ENCODE measurements around the gene KCNA5. TPM values are rescaled to one million over a fixed set of nuclear protein-coding genes. Genes with fewer than 3 reads are reported as not detected.

Gene KCNA5
- total and polyA plus RNA-seq, 2 of the 13 experiments (the other 11 are each of a cell fraction or from before 2014, with no cell fraction given): not detected

DNA sequence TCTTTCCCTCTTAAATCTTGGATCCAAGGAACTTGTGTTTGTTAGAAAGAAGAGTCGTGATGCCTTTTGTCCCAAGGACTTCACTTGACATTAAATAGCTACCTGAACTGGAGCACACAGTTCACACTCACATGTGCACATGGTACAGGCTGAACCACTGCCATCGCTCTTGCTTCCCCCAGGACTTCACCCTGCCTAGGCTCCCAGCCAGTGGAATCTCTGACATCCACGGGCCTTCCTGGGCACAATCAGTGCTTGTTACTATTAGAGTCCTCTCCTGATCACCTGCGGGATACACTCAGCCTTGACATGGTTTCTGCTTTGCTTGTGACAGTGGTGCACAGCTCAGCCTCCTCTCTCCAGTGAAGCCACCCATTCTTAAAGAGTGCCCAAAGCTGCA is 49.1 kb upstream of the KCNA5 start:
- DNase-seq (ENCODE audit: low spot score): no peak
- H3K4me2 ChIP-seq (ENCODE audit: low read depth, low read length): no peak overlapping the region
- H3K27me3 ChIP-seq (ENCODE audit: control insufficient read depth in 1 of 2, insufficient read depth in 2 of 2, low read length in 2 of 2): peaks cover 1 to 3% of the 10 kb centered on the region in 2 experiments; a peak in 1 of 5 replicates
- no peak for TF ChIP-seq SRY (CRISPR knock-in tag; IDR thresholded peaks at IDR 0.05)
- no peak for TF ChIP-seq TCF7 (IDR thresholded peaks at IDR 0.05; ENCODE audit: low read depth)
- TF ChIP-seq CHCHD3 (CRISPR knock-in tag; IDR thresholded peaks at IDR 0.05): no peak
- no peak for TF ChIP-seq ZFX (CRISPR knock-in tag; IDR thresholded peaks at IDR 0.05; ENCODE audit: low read depth)
- no peak for TF ChIP-seq GATA4 (IDR thresholded peaks at IDR 0.05; ENCODE audit: borderline replicate concordance, low read depth)
- no peak for TF ChIP-seq ZSCAN12 (CRISPR knock-in tag; IDR thresholded peaks at IDR 0.05)
- no peak for TF ChIP-seq ZNF331 (CRISPR knock-in tag; IDR thresholded peaks at IDR 0.05)
- TF ChIP-seq, protein P1, sequence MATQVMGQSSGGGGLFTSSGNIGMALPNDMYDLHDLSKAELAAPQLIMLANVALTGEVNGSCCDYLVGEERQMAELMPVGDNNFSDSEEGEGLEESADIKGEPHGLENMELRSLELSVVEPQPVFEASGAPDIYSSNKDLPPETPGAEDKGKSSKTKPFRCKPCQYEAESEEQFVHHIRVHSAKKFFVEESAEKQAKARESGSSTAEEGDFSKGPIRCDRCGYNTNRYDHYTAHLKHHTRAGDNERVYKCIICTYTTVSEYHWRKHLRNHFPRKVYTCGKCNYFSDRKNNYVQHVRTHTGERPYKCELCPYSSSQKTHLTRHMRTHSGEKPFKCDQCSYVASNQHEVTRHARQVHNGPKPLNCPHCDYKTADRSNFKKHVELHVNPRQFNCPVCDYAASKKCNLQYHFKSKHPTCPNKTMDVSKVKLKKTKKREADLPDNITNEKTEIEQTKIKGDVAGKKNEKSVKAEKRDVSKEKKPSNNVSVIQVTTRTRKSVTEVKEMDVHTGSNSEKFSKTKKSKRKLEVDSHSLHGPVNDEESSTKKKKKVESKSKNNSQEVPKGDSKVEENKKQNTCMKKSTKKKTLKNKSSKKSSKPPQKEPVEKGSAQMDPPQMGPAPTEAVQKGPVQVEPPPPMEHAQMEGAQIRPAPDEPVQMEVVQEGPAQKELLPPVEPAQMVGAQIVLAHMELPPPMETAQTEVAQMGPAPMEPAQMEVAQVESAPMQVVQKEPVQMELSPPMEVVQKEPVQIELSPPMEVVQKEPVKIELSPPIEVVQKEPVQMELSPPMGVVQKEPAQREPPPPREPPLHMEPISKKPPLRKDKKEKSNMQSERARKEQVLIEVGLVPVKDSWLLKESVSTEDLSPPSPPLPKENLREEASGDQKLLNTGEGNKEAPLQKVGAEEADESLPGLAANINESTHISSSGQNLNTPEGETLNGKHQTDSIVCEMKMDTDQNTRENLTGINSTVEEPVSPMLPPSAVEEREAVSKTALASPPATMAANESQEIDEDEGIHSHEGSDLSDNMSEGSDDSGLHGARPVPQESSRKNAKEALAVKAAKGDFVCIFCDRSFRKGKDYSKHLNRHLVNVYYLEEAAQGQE (IDR thresholded peaks at IDR 0.05; ENCODE audit: borderline replicate concordance in 1 of 2, low read depth in 1 of 2, low read length in 2 of 2): no peak
- TF ChIP-seq SP140L (CRISPR knock-in tag; IDR thresholded peaks at IDR 0.05; ENCODE audit: borderline replicate concordance): no peak
- no peak for TF ChIP-seq ZC3H13 (CRISPR knock-in tag; IDR thresholded peaks at IDR 0.05)
- TF ChIP-seq SAP130 (CRISPR knock-in tag; IDR thresholded peaks at IDR 0.05; ENCODE audit: low read depth): no peak
- H3K4me3 ChIP-seq (replicated peaks in 1 of 3; ENCODE audit: insufficient read depth in 1 of 3, low read depth in 2 of 3, low read length in 3 of 3): no peak overlapping the region
- no peaks in the 10 kb centered on the region for H3K9me3 ChIP-seq (ENCODE audit: low read length)
- no peaks in the 10 kb centered on the region for H4K20me1 ChIP-seq (ENCODE audit: insufficient read depth, low read length)
- H3K27ac ChIP-seq (ENCODE audit: extremely low read length, insufficient read depth, low read length): no peak overlapping the region
- POLR2A ChIA-PET: no interaction called here
- no peak for ATAC-seq
- H3K4me1 ChIP-seq (ENCODE audit: insufficient read depth, low read length): no peaks in the 10 kb centered on the region
- BruUV-seq (replicated peaks): no TSS peak
- no peak overlapping the region for H3K9ac ChIP-seq (ENCODE audit: insufficient read depth, low read depth, low read length)
- 0% methylated on average over 2 of the region's 4 CpGs for WGBS (ENCODE audit: low lambda C conversion rate)
- no peaks in the 10 kb centered on the region for H3K36me3 ChIP-seq (replicated peaks in 1 of 2; ENCODE audit: control insufficient read depth in 1 of 2, insufficient read depth in 2 of 2, low read length in 2 of 2)
- H2AFZ ChIP-seq (ENCODE audit: low read length): no peak overlapping the region
- CTCF ChIA-PET (ENCODE audit: low intra/inter-chr PET ratio, low total read pairs): no interaction called here
- in situ Hi-C loops (cut with HindIII; ENCODE audit: extremely low pct_ligation_motif_present, low pct_unique_long_range_greater_than_20kb) (no loop called here), intact Hi-C loops (cut with micrococcal nuclease; ENCODE audit: unreplicated experiment) (no loop called here)
- H3K79me2 ChIP-seq (ENCODE audit: insufficient read depth, low read length): no peaks in the 10 kb centered on the region
- no peak for FAIRE-seq

All from HepG2 (cell line).